Mucosa of rectum (tissue), 2 donors: ENCODE measurements around the gene NOC2L.

Source experiments
- H3K27ac ChIP-seq, 2 donors: one replicate each; pipeline ENCODE4 v1.7.0; 2013; ENCODE audit warnings: inconsistent platforms in 2 of 2, low read depth in 2 of 2, low read length in 2 of 2
- H3K27me3 ChIP-seq, 2 donors: one replicate each; pipeline ENCODE4 v1.7.0; 2013; ENCODE audit warnings: low read length in 2 of 2; ENCODE audit not compliant: control insufficient read depth in 2 of 2, insufficient read depth in 2 of 2
- H3K36me3 ChIP-seq, 2 donors: one replicate each; pipeline ENCODE4 v1.7.0; 2013; ENCODE audit warnings: low read length in 2 of 2; ENCODE audit not compliant: control insufficient read depth in 2 of 2, insufficient read depth in 2 of 2
- H3K4me1 ChIP-seq, 2 donors: one replicate each; pipeline ENCODE4 v1.7.0; 2013; ENCODE audit warnings: low read length in 2 of 2, mild to moderate bottlenecking in 1 of 2; ENCODE audit not compliant: control insufficient read depth in 2 of 2, insufficient read depth in 2 of 2
- H3K4me3 ChIP-seq, 2 donors: one replicate each; pipeline ENCODE4 v1.7.0; 2013; ENCODE audit warnings: low read length in 2 of 2
- H3K9ac ChIP-seq, 2 donors: one replicate each; pipeline ENCODE4 v1.7.0; 2013; ENCODE audit warnings: low read length in 2 of 2, low read depth in 1 of 2, mild to moderate bottlenecking in 1 of 2
- H3K9me3 ChIP-seq, 2 donors: one replicate each; pipeline ENCODE4 v1.7.0; 2013; ENCODE audit warnings: low read length in 2 of 2; ENCODE audit not compliant: control insufficient read depth in 2 of 2
- donor health status: healthy.
- donor health status: Normal muscosa, but diverticular disease.

Gene NOC2L

GRCh38 chr1:914891-915280 is 44.2 kb downstream of the NOC2L start:
- Histone ChIP-seq H3K4me3 (no peak overlapping the region), H3K27ac (no peak overlapping the region), H3K9me3 (no peaks in the 10 kb centered on the region), H3K9ac (no peak overlapping the region), H3K36me3 (no peaks in the 10 kb centered on the region), H3K27me3 (peaks cover 66 to 91% of the 10 kb centered on the region in 2 donors), H3K4me1 (no peaks in the 10 kb centered on the region)

GRCh38 chr1:914131-914890 is 44.7 kb downstream of the NOC2L start:
- Histone ChIP-seq H3K4me3 (no peak overlapping the region), H3K36me3 (no peaks in the 10 kb centered on the region), H3K9me3 (no peaks in the 10 kb centered on the region), H3K27ac (no peak overlapping the region), H3K4me1 (no peaks in the 10 kb centered on the region), H3K9ac (no peak overlapping the region), H3K27me3 (peaks cover 61 to 85% of the 10 kb centered on the region in 2 donors)

GRCh38 chr1:913491-914130 is 45.4 kb downstream of the NOC2L start:
- no peak overlapping the region for H3K4me3 ChIP-seq
- H3K27ac ChIP-seq = no peak overlapping the region
- H3K9ac ChIP-seq = no peak overlapping the region
- no peaks in the 10 kb centered on the region for H3K9me3 ChIP-seq
- no peaks in the 10 kb centered on the region for H3K4me1 ChIP-seq
- no peaks in the 10 kb centered on the region for H3K36me3 ChIP-seq
- peaks cover 60 to 78% of the 10 kb centered on the region in 2 donors for H3K27me3 ChIP-seq

GRCh38 chr1:912740-913301 is 46.2 kb downstream of the NOC2L start:
- Histone ChIP-seq H3K27me3 (peaks cover 54 to 71% of the 10 kb centered on the region in 2 donors), H3K4me1 (no peaks in the 10 kb centered on the region), H3K27ac (no peak overlapping the region), H3K4me3 (no peak overlapping the region), H3K9me3 (no peaks in the 10 kb centered on the region), H3K9ac (no peak overlapping the region), H3K36me3 (no peaks in the 10 kb centered on the region)

GRCh38 chr1:911875-912739 is 46.9 kb downstream of the NOC2L start:
- no peaks in the 10 kb centered on the region for H3K36me3 ChIP-seq
- no peak overlapping the region for H3K4me3 ChIP-seq
- no peaks in the 10 kb centered on the region for H3K4me1 ChIP-seq
- H3K9ac ChIP-seq = no peak overlapping the region
- peaks cover 52 to 63% of the 10 kb centered on the region in 2 donors for H3K27me3 ChIP-seq
- H3K27ac ChIP-seq = no peak overlapping the region
- no peaks in the 10 kb centered on the region for H3K9me3 ChIP-seq

- Histone ChIP-seq H3K27me3 (peaks cover 50 to 63% of the 10 kb centered on the region in 2 donors), H3K4me3 (no peak overlapping the region), H3K27ac (no peak overlapping the region), H3K36me3 (no peaks in the 10 kb centered on the region), H3K9ac (no peak overlapping the region), H3K9me3 (no peaks in the 10 kb centered on the region), H3K4me1 (peaks cover 8 to 9% of the 10 kb centered on the region in 2 donors)
These were observed 48.0 kb downstream of the NOC2L start for GRCh38 chr1:910881-911721.

GRCh38 chr1:910311-910880 is 48.7 kb downstream of the NOC2L start:
- Histone ChIP-seq H3K4me3 (no peak overlapping the region), H3K9ac (no peak overlapping the region), H3K4me1 (peaks cover 8 to 9% of the 10 kb centered on the region in 2 donors), H3K27ac (no peak overlapping the region), H3K36me3 (no peaks in the 10 kb centered on the region), H3K27me3 (peaks cover 49 to 61% of the 10 kb centered on the region in 2 donors), H3K9me3 (no peaks in the 10 kb centered on the region)

GRCh38 chr1:909861-910310 is 49.2 kb downstream of the NOC2L start:
- Histone ChIP-seq H3K27me3 (peaks cover 45 to 57% of the 10 kb centered on the region in 2 donors), H3K27ac (no peak overlapping the region), H3K4me1 (peaks cover 8 to 9% of the 10 kb centered on the region in 2 donors), H3K36me3 (no peaks in the 10 kb centered on the region), H3K9me3 (no peaks in the 10 kb centered on the region), H3K9ac (no peak overlapping the region), H3K4me3 (no peak overlapping the region)

GRCh38 chr1:908661-909060 is 50.4 kb downstream of the NOC2L start:
- Histone ChIP-seq H3K9me3 (no peaks in the 10 kb centered on the region), H3K27me3 (peaks cover 41 to 45% of the 10 kb centered on the region in 2 donors), H3K27ac (no peak overlapping the region), H3K4me1 (peaks cover 8 to 9% of the 10 kb centered on the region in 2 donors), H3K4me3 (no peak overlapping the region), H3K9ac (no peak overlapping the region), H3K36me3 (no peaks in the 10 kb centered on the region)
